ENCODE measurements around the gene SPTB.

SPTB gene

GRCh38 chr14:64738281-64738804 is 141.4 kb downstream of the SPTB start:
- Histone ChIP-seq H3K79me2 (ENCODE audit: insufficient read depth, low read length) (no peaks in the 10 kb centered on the region), H2AFZ (ENCODE audit: low read depth, low read length) (no peak overlapping the region), H3K4me2 (ENCODE audit: insufficient read depth, low read length) (no peak overlapping the region), H3K27me3 (ENCODE audit: insufficient read depth, low read length, poor library complexity) (no peaks in the 10 kb centered on the region), H3K36me3 (ENCODE audit: insufficient read depth, low read length) (no peaks in the 10 kb centered on the region), H3K4me1 (ENCODE audit: insufficient read depth, low read length) (no peaks in the 10 kb centered on the region), H3K9ac (ENCODE audit: low read depth, low read length) (no peak overlapping the region), H3K4me3 (ENCODE audit: low read depth in 1 of 2, low read length in 2 of 2) (no peak overlapping the region), H4K20me1 (ENCODE audit: insufficient read depth, low read length) (no peaks in the 10 kb centered on the region), H3K9me3 (ENCODE audit: insufficient read depth, low read length, severe bottlenecking) (no peaks in the 10 kb centered on the region), H3K27ac (ENCODE audit: low read length) (no peak overlapping the region)
- TF ChIP-seq EZH2 (IDR thresholded peaks at IDR 0.05; ENCODE audit: borderline replicate concordance, low read depth, low read length, severe bottlenecking): no peak
- TF ChIP-seq, protein P1, sequence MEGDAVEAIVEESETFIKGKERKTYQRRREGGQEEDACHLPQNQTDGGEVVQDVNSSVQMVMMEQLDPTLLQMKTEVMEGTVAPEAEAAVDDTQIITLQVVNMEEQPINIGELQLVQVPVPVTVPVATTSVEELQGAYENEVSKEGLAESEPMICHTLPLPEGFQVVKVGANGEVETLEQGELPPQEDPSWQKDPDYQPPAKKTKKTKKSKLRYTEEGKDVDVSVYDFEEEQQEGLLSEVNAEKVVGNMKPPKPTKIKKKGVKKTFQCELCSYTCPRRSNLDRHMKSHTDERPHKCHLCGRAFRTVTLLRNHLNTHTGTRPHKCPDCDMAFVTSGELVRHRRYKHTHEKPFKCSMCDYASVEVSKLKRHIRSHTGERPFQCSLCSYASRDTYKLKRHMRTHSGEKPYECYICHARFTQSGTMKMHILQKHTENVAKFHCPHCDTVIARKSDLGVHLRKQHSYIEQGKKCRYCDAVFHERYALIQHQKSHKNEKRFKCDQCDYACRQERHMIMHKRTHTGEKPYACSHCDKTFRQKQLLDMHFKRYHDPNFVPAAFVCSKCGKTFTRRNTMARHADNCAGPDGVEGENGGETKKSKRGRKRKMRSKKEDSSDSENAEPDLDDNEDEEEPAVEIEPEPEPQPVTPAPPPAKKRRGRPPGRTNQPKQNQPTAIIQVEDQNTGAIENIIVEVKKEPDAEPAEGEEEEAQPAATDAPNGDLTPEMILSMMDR (IDR thresholded peaks at IDR 0.05; ENCODE audit: borderline replicate concordance, extremely low read depth, low read length, poor library complexity, severe bottlenecking): no peak
- no peak for ATAC-seq (ENCODE audit: insufficient read depth, low read depth)
- DNase-seq: no peak

- H4K20me1 ChIP-seq (ENCODE audit: insufficient read depth, low read length): no peaks in the 10 kb centered on the region
- no peaks in the 10 kb centered on the region for H3K79me2 ChIP-seq (ENCODE audit: insufficient read depth, low read length)
- H3K27ac ChIP-seq (ENCODE audit: low read length): no peak overlapping the region
- ATAC-seq (ENCODE audit: insufficient read depth, low read depth) (no peak), DNase-seq (no peak)
- H3K4me3 ChIP-seq (ENCODE audit: low read depth in 1 of 2, low read length in 2 of 2): no peak overlapping the region
- H3K27me3 ChIP-seq (ENCODE audit: insufficient read depth, low read length, poor library complexity): no peaks in the 10 kb centered on the region
- no peaks in the 10 kb centered on the region for H3K4me1 ChIP-seq (ENCODE audit: insufficient read depth, low read length)
- no peaks in the 10 kb centered on the region for H3K9me3 ChIP-seq (ENCODE audit: insufficient read depth, low read length, severe bottlenecking)
- no peak overlapping the region for H3K4me2 ChIP-seq (ENCODE audit: insufficient read depth, low read length)
- H3K9ac ChIP-seq (ENCODE audit: low read depth, low read length): no peak overlapping the region
- no peak for TF ChIP-seq EZH2 (IDR thresholded peaks at IDR 0.05; ENCODE audit: borderline replicate concordance, low read depth, low read length, severe bottlenecking)
- TF ChIP-seq, protein P1 (IDR thresholded peaks at IDR 0.05; ENCODE audit: borderline replicate concordance, extremely low read depth, low read length, poor library complexity, severe bottlenecking): no peak
- H3K36me3 ChIP-seq (ENCODE audit: insufficient read depth, low read length): no peaks in the 10 kb centered on the region
- no peak overlapping the region for H2AFZ ChIP-seq (ENCODE audit: low read depth, low read length)
Observed at GRCh38 chr14:64737391-64738280, 142.1 kb downstream of the SPTB start.

DNA sequence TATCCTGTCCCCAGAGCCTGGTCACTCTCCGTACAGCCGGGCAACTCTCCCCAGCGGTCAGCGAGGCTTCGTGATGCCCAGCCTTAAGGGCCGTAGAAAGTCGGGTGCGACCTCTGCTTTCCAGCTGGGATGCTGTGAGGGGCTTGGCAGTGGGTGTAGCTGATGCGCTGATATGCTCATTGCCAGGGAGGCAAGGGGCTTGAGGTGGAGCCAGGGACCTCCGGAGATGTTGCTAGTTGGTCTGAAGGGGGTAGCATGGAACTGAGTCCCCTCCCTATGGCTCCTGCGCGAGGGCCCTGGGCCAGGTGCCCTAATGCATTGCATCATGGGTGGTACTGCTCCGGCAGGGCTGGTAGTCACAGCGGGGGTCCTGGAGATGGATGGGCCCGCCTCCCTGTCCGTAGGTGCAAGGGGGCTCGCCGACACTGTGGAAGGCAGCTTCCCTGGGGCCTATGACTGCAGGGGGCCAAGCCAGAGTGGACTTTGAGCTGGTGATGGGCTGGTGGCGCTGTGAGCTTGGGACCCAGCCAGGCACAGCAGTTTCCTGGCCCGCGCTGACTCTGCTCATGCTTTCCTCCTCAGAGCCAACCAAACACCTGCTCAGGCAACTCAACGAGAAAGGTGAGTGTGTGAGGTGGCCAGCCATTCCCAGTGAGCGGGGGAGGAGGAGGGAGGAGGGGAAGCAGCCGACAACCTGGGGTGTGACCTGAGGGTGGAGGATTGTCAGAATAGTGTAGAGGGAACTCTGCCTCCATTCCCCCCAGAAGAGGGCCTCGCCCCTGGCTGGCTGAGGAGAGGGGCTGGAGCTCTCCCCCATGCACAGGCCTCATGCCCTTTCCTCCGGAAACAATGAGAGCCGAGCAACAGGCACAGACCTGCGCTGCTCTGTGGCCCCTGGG is 143.2 kb downstream of the SPTB start:
- no peaks in the 10 kb centered on the region for H4K20me1 ChIP-seq (ENCODE audit: insufficient read depth, low read length)
- no peaks in the 10 kb centered on the region for H3K79me2 ChIP-seq (ENCODE audit: insufficient read depth, low read length)
- no peak overlapping the region for H3K27ac ChIP-seq (ENCODE audit: low read length)
- no peaks in the 10 kb centered on the region for H3K9me3 ChIP-seq (ENCODE audit: insufficient read depth, low read length, severe bottlenecking)
- H3K27me3 ChIP-seq (ENCODE audit: insufficient read depth, low read length, poor library complexity): no peaks in the 10 kb centered on the region
- DNase-seq (no peak), ATAC-seq (ENCODE audit: insufficient read depth, low read depth) (no peak)
- no peak overlapping the region for H3K4me3 ChIP-seq (ENCODE audit: low read depth in 1 of 2, low read length in 2 of 2)
- no peak for TF ChIP-seq EZH2 (IDR thresholded peaks at IDR 0.05; ENCODE audit: borderline replicate concordance, low read depth, low read length, severe bottlenecking)
- TF ChIP-seq, protein P1 (IDR thresholded peaks at IDR 0.05; ENCODE audit: borderline replicate concordance, extremely low read depth, low read length, poor library complexity, severe bottlenecking): no peak
- no peaks in the 10 kb centered on the region for H3K4me1 ChIP-seq (ENCODE audit: insufficient read depth, low read length)
- no peak overlapping the region for H3K4me2 ChIP-seq (ENCODE audit: insufficient read depth, low read length)
- H3K9ac ChIP-seq (ENCODE audit: low read depth, low read length): no peak overlapping the region
- no peak overlapping the region for H2AFZ ChIP-seq (ENCODE audit: low read depth, low read length)
- no peaks in the 10 kb centered on the region for H3K36me3 ChIP-seq (ENCODE audit: insufficient read depth, low read length)

All from DND-41 (cell line).